Liver (tissue), 2 donors: ENCODE measurements around the gene COCH.
"Not testable (repeated sequence)": the region's sequence is repeated elsewhere in the genome, so short reads cannot be mapped to it uniquely, and the experiment has no call there.

Experiments
- FOXA2 ChIP-seq: IDR thresholded peaks from 2 replicates; pipeline ENCODE4 v1.6.1; 2016; ENCODE audit warnings: antibody characterized with exemption
- TAF1 ChIP-seq: conservative IDR thresholded peaks from 2 replicates; pipeline ENCODE4 v1.6.1; 2016; ENCODE audit warnings: antibody characterized with exemption, mild to moderate bottlenecking
- donor health status: healthy.

DNA sequence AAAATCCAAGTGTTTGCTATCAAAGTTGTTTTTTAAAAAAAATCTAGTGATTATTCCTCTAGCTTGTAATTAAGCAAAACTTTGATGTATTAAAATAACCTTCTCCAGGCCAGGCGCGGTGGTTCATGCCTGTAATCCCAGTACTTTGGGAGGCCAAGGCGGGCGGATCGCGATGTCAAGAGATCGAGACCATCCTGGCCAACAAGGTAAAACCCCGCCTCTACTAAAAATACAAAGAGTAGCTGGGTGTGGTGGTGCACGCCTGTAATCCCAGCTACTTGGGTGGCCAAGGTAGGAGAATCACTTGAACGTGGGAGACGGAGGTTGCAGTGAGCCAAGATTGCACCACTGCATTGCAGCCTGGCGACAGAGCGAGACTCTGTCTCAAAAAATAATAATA, 59.6 kb downstream of the COCH start:
- not testable (repeated sequence) for TF ChIP-seq TAF1, FOXA2
